Hepatic stellate cell (primary cell): ENCODE data around the gene SNX13.
"Not testable (repeated sequence)": the region's sequence is repeated elsewhere in the genome, so short reads cannot be mapped to it uniquely, and the experiment has no call there.

ENCODE experiments used
- DNase-seq: peaks from one replicate; pipeline ENCODE4 v3.0.0; 2011; ENCODE audit warnings: low spot score

SNX13 gene

DNA sequence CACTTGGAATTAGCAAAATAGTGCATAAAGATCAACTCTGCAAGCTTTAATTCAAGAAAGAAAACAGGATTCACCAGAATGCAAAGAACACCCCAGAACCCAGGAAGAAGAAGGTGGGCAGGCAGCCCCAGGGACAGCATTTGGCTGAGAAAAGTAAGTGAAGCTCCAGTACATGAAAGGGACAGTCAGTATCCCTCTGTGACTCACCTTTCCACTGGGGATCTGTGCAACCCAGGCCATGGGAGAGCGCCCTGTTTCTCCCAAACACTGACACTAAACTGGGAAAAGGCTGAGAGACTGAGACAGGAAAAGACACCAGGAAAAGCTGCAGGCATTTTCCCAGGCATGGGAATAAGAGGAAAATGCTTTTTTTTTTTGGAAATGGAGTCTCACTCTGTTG is 28.2 kb downstream of the SNX13 start:
- no peak for DNase-seq

DNA sequence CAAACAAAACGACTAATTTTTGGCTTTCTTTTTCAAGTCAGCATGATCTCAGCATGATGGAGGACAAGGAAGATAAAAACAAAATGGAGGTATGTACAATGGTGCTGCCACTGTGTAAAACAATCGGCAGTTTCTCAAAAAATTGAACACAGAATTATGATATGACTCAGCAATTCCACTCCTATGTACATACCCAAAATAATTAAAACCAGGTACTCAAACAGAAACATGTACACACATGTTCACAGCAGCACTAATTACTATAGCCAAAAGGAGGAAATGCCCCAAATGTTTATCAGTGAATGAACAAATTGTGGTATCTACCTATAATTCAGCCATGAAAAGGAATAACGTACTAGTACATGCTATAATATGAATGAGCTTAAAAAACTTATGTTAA is 29.9 kb downstream of the SNX13 start:
- DNase-seq, result no peak

DNA sequence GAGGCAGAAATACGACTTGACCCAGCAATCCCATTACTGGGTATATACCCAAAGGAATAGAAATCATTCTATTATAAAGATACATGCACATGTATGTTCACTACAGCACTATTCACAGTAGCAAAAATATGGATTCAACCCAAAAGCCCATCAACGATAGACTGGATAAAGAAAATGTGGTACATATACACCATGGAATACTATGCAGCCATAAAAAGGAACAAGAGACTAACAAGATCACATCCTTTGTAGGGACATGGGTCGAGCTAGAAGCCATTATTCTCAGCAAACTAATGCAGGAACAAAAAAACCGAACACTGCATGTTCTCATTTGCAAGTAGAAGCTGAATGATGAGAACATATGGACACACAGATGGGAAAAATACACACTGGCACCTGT is 31.0 kb downstream of the SNX13 start:
- DNase-seq, result not testable (repeated sequence)

DNA sequence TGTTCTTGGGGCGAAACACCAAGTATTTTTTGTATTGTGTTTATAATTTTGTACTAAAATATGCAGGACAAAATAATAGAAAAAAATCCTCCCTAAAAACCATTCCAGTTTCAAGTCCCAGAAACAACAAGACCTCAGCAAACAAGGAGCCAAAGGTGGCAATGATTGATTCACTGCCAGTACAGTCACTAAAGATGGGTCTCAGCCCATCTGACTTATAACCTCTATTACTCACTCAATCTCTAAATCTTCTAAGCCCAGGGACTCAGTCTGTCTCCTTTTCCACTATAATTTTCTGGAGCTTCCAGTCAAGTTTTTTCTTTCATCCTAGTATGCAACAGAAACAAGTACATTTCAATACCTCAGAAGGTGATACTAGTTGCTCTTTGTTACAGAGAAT is 33.3 kb downstream of the SNX13 start:
- DNase-seq, result no peak

DNA sequence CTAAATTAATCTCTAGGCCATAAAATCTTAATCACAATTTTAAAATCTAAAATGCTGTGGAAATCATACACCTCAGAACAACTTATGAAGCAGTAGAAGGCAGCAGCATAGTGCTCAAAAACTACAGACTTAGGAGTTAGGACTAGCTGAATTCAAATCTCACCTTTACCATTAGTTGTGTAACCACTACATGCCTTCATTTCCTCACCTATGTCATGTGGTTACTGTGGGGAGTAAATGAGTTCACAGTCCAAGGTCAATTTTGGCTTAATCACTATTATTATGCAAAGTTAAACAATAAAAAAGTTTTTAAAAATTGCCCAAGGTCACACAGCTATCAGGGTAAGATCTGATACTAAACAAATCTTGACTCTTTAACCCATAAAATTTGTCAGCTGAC is 37.0 kb downstream of the SNX13 start:
- DNase-seq, result no peak

DNA sequence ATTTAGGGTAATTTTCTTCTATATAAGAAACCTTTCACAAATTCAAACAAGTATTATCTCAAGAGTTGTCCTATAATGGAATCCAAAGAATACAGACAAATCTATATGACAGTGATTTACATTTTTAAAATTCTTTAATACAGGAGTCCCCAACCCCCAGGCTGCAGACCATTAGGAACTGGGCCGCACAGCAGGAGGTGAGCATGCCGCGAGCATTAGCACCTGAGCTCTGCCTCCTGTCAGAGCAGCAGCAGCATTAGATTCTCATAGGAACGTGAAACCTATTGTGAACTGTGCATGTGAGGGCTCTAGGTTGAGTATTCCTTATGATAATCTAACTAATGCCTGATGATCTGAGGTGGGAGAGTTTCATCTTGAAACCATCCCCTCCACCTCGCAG is 37.7 kb downstream of the SNX13 start:
- DNase-seq, result no peak

DNA sequence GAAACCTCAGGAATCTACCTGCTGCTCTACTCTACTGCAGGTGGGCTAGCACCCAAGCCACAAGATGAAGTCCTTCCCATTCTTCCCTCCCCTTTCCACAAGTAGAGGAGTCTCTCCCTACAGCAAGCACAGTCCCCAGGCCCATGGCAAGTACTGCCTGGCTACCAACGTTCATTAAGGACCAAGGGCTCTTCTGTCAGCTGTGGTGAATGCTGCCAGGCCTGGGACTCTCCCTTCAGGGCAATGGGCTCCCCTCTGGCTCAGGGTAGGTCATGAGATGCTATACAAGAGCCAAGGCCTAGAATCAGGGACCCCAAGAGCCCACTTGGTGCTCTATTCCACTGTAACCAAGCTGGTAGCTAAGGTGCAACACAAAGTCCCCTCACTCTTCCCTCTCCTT is 39.8 kb downstream of the SNX13 start:
- no peak for DNase-seq

DNA sequence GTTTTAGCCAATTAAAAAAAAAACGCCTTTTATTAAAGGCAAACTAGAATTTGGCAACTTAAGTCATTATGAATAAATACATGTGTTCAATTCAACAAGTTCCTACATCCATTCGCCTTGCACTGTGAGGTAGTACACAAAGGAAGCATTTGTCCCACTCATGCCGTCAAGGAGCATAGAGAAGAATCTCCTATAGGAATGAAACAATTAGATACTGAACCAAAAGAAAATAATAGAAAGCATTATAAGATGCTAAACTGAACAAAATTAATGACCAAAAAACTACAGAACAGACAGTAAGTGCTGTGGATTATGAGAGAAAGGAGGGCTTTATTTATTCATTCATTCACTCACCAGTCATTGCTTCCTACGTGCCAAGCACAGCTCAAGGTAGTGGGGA is 42.2 kb downstream of the SNX13 start:
- DNase-seq, result no peak

DNA sequence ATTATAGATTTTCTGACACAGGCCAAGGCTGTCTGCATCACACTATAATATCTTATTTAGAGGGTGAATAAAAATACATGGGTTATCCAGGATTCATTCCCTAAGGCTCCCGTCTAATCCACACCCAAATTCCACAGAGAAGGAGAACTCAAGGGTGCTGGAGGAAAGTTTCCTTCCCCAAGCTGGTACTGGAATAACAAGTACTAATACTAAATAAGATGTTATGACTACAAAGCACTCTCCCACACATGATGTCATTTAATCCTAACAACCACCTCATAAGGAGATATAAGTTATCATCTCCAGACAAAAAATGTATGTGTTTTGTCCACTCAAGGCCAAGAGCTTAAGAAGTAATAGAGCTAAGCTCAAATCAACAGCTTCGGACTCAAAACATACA is 53.0 kb downstream of the SNX13 start:
- DNase-seq, result no peak

DNA sequence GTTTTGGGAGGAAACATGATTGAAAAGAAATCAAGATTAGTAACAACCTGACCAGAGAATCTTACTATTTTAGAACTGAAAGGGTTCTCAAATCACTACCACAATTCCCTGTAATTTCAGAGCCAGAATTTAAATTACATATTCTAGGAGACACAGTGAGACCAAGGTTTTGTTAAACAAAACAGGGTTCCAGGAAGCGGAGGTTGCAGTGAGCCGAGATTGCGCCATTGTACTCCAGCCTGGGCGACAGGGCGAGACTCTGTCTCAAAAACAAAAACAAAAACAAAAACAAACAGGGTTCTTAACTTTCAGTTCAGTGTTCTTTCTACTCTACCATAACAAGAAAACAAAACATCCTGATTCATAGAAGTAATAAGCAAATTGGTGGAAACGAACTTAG is 57.6 kb downstream of the SNX13 start:
- DNase-seq, result no peak

DNA sequence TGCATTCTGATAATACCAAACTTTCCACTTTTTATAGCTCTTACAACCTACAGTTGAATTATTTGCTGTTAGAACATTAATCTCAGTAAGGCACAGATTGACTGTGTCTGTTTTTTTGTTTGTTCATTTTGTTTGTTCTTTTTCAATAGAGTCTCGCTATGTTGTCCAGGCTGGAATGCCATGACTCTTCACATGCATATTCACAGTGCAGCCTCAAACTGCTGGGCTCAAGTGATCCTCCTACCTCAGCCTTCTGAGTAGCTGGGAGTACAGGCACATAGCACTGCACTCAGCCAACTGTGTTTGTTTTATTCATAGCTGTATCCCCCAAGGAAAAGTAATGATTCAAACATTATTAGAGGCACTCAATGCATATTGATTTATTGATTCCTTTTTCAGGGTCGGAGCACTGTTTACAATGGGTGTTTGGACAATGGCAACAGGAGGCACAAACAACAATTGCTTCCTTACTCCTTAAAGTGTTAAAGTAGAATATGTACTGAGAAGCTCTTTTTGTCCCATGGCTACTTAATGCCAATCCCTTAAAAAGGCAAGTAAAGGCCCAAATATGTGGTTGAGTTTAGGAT is 61.1 kb downstream of the SNX13 start:
- no peak for DNase-seq

DNA sequence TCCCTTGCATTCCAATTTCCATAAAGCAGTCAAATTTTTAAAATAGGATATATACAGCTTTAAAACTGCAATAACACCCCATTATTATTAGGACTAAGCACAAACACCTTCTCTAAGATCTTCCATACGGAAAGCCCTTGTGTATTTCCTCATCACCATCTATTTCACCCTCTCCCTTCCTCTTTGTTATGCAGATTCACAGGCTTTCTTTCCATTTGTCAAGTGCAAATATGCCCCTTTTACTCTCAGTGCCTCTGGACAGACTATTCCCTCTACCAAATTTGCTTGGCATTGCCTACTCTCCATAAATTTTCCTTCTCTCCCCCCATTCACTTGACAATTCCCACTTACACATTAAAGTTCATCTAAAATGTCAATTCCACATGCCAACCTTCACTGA is 61.7 kb downstream of the SNX13 start:
- DNase-seq, result no peak

DNA sequence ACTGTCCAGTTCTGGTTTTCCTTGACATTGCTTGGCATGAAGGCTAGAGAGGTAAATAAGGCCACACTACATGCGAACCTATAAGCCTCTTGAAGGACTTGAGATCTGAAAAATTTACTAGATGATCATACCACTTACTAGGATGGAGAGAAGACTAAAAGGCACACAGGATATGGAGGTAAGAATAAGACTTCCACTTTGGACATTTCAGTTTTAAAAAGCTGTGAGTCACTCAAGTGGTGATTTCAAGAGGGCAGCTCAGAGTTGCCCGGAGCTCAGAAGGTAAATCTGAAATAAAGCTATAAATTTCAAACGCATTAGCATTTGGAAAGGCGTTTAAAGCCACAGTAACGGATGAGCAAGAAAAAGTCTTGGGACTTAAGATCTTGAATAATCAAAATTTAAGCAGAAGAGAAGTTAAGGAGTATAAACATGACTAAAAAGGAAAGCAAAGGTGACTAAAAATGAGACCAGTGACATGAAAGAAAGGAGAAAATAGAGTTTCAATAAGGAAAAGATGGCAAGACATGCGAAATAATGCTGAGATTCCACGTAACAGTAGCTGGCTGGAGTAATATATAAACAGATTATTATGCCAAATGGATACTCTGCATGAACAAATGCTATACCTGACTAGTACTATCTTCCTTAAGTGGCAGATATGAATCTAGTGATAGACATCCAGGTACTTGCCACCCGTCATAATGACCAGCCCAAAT is 68.3 kb downstream of the SNX13 start:
- no peak for DNase-seq

DNA sequence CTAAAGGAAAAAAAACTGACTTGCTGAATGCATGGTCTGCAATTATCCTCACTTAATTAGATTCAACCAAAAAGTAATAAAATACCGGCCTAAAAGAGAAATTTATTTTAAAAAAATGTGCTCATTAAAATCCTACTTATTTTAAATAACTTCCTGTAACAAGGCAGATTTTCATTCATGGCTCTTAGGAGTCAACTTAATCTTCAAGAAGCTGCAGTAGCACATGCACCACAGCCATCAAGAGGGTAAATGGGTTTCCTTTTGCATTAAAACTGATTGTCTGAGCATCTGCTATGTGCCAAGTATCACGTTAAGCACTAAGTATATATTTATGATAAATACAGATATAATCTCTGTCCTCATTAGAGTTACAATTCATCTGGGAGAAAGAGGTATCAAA is 69.9 kb downstream of the SNX13 start:
- DNase-seq, result no peak

DNA sequence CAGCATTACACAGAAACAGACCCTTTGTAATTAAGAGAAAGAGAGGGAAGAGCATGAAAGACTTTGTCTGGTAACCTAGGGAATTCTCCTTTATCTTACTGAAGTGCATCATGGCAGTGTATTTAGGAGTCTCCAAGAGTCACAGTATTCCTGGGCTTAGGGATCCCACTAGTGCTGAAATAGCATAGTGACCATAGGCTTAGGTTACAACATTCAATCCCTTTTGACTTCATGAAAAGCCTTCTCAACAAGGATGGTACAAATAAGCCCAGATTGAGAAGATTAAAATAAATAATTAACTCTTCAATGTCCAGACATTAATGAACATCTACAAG is 76.5 kb downstream of the SNX13 start:
- DNase-seq, result no peak

DNA sequence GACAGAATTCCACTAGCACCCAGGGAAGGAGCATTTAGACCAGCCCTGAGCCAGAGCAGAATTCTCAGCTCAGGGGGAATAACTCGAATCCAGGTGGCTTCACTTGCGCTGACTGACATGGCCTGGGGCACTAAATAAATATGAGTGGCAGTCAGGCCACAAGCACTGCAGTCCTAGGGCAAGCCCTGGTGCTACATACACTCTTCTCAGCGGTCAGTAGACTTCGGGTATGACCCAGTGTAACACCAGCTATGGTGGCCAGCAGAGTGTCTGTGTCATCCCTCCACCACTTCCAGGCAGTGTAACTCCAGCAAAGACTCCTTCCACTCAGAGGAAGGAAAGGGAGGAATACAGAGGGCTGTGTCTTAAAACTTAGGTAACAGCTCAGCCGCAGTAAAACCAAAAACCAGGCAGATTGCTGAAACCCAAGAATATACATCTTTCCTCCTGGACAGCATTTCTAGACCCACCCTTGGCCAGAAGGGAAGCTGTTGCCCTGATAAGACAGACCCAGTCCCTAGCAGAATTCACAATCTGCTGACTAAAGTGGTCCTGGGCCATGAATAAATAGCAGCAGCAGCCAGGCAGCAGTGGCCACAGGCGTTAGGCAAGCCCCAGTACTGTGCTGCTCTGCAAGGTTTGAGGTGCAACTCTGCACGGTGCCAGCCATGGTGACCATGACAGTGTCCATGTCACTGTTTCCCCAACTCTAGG is 77.0 kb downstream of the SNX13 start:
- DNase-seq, result no peak

DNA sequence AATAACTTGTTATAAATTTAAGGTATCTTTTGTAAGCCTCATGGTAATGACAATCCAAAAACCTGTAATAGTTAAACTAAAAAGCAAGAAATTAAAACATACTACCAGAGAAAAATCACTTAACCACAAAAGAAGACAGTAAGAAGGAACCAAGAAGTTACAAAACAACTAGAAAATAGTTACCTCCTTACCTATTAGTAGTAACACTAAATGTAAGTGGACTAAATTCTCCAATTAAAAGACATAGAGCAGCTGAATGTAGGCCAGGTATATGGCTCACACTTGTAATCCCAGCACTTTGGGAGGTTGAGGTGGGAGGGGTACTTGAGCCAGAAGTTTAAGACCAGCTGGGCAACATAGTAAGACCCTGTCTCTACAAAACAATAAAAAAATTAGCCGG is 84.0 kb downstream of the SNX13 start:
- no peak for DNase-seq

DNA sequence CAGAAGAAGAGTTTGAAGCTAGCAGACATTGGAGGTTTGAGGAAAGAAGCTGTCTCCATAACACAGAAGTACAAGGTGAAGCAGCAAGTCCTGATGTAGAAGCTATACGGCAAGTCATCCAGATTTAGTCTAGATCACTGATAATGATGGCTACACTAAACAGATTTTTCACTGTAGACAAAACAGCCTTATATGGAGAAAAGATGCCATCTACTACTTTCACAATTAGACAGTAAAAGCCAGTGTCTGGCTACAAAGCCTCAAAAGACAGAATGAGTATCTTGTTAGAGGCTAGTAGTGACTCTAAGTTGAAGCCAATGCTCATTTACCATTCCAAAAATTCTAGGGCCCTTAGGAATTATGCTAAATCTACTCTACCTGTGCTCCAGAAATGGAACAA is 85.1 kb downstream of the SNX13 start:
- DNase-seq, result no peak

DNA sequence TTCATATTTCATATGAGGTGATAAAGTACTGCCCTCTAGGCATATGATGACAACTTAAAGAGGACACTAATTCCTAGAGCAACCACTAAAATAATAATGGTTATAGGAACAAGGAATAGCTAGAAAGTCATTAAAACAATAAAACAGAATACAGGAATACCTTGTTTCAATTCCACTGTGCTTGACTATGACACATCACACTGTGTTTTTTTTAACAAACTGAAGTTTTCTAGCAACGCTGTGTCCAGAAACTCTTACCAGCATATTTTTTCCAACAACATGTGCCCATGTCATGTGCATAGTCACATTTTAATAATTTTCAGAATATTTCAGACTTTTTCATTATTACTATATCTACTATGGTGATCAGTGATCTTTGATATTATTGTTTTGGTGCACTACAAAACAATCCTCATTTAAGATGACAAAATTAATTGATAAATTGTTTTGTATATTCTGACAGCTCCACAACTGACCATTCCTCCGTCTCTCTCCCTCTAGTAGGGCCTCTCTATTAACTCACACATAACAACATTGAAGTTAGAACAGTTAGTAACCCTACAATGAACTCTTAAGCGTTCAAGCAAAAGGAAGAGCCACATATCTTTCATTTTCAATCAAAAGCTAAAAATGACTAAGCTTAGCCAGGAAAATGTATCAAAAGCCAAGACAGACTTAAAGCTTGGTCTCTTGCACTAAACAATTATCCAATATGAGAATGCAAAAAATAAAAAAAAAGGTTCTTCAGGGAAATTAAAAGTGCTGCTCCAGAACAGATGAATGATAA is 85.8 kb downstream of the SNX13 start:
- DNase-seq, result peak; percentile 1

DNA sequence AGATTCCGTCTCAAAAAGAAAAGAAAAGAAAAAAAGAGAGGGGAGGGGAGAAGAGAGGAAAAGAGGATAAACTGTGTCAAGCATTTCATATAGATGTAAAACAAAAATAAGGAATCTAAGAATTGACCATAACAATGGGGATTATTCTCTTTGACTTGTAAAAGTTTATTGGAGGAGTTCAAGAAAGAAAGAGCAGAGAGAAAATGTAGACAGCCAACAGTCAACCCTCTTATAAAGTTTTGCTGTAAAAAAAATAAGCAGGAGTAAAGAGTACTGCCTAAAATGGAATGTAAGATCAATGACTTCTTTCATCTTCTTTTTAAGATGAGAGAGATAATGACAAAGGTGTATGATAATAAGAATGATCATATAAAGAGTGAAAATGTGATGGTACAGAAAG is 87.9 kb downstream of the SNX13 start:
- DNase-seq, result no peak

DNA sequence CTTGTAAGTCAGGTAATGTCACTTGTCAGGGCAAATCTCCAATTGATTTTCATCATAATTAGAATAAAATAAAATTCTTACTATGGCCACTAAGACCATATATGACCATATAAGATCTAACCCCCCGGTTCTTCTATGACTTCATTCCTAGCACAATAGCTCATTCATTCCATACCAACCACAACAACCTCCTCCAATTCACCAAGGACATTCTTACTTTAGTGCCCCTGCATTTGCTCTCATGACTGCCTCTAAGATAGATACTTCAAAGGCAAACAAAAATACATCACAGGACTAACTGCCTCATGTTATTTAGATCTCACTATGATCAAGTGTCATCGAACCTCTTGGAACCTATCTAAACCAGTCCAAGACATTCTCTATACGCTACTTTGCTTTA is 90.8 kb downstream of the SNX13 start:
- DNase-seq, result peak; percentile 24

DNA sequence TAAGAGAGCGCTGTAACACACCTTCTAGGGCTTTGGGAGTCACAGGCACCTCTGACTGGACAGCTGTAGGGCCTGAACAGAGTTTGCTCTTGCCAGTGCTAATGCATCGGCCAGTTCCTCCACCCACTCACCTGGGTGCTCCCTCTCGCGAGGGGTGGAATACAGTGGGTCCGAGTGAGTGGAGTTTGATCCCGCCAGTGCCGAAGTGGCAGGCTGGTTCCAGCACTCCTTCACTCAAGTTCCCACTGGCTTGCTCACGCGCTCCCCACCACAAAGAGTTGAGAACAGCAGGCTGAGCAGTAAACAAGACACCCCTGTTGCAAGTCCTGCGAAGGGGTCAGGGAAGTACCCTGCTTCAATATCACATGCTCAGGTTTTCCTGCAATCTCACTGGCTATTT is 91.8 kb downstream of the SNX13 start:
- DNase-seq, result no peak

DNA sequence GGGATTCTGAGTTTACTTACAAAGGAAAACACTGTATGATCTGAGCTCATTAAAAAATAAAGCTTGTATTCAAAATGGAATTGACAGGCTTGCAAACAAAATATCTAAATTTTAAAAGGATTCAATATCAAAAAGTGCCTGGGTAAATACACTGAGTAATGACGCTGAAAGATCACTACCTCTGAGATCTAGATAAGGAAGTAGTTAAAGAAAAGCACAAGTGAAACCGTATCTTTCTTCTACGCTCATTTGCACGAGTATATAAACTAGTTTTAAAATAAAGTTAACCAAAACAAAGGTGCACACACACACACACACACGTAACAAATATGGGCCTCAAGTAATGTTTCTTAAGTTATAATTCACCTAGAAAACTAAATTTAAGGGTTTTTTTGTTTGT is 93.4 kb downstream of the SNX13 start:
- no peak for DNase-seq
